Astrocyte (in vitro differentiated cells and primary cell): ENCODE results near the gene PAPOLB. TPM values are rescaled to one million over a fixed set of nuclear protein-coding genes. Genes with fewer than 3 reads are reported as not detected.

Experiments
- DNase-seq: peaks from one replicate; pipeline ENCODE4 v3.0.0-alpha.2; 2010; ENCODE audit warnings: low read depth
- FAIRE-seq: peaks from 2 replicates; lab custom pipeline; 2011; peaks lifted over from hg19 to GRCh38; lab: Jason Lieb, UNC
- H2AFZ ChIP-seq: 2 replicates; pipeline ENCODE4 v1.6.0; 2012; ENCODE audit warnings: low read depth, low read length, inconsistent platforms
- H3K27ac ChIP-seq: 2 replicates; pipeline ENCODE4 v1.5.1; 2011; ENCODE audit warnings: low read depth, low read length, inconsistent platforms
- H3K27me3 ChIP-seq: 2 replicates; pipeline ENCODE4 v1.6.0; 2011; ENCODE audit warnings: low read length, inconsistent platforms; ENCODE audit not compliant: insufficient read depth
- H3K36me3 ChIP-seq: 2 replicates; pipeline ENCODE4 v1.5.1; 2011; ENCODE audit warnings: low read length, inconsistent platforms; ENCODE audit not compliant: insufficient read depth
- H3K4me1 ChIP-seq: 2 replicates; pipeline ENCODE4 v1.5.1; 2011; ENCODE audit warnings: low read length, inconsistent platforms; ENCODE audit not compliant: insufficient read depth
- H3K4me2 ChIP-seq: 2 replicates; pipeline ENCODE4 v1.6.0; 2012; ENCODE audit warnings: low read length, inconsistent platforms
- H3K4me3 ChIP-seq: 2 replicates; pipeline ENCODE4 v1.5.1; 2011; ENCODE audit warnings: low read depth, mild to moderate bottlenecking, low read length, inconsistent platforms; ENCODE audit not compliant: insufficient read depth
- H3K79me2 ChIP-seq: 2 replicates; pipeline ENCODE4 v1.6.0; 2012; ENCODE audit warnings: mild to moderate bottlenecking, low read length, inconsistent platforms; ENCODE audit not compliant: insufficient read depth
- H3K9ac ChIP-seq: 2 replicates; pipeline ENCODE4 v1.6.0; 2012; ENCODE audit warnings: mild to moderate bottlenecking, low read length, inconsistent platforms
- H3K9me3 ChIP-seq: 2 replicates; pipeline ENCODE4 v1.5.1; 2012; ENCODE audit warnings: low read depth, mild to moderate bottlenecking, low read length, inconsistent platforms; ENCODE audit not compliant: insufficient read depth
- H4K20me1 ChIP-seq: 2 replicates; pipeline ENCODE4 v1.6.0; 2012; ENCODE audit warnings: low read length, inconsistent platforms; ENCODE audit not compliant: insufficient read depth
- H3K27ac Mint-ChIP-seq: one replicate; pipeline ENCODE4 v1.8.0; 2021; ENCODE audit warnings: mild to moderate bottlenecking, mixed read lengths; ENCODE audit not compliant: unreplicated experiment
- H3K27me3 Mint-ChIP-seq: one replicate; pipeline ENCODE4 v1.8.0; 2021; ENCODE audit warnings: low read depth, mixed read lengths; ENCODE audit not compliant: unreplicated experiment
- H3K36me3 Mint-ChIP-seq: one replicate; pipeline ENCODE4 v1.8.0; 2021; ENCODE audit warnings: low read depth, mixed read lengths; ENCODE audit not compliant: unreplicated experiment
- H3K4me1 Mint-ChIP-seq: one replicate; pipeline ENCODE4 v1.8.0; 2021; ENCODE audit warnings: low read depth, mixed read lengths; ENCODE audit not compliant: unreplicated experiment
- H3K4me3 Mint-ChIP-seq: one replicate; pipeline ENCODE4 v1.8.0; 2021; ENCODE audit warnings: mild to moderate bottlenecking, moderate library complexity, mixed read lengths; ENCODE audit not compliant: unreplicated experiment
- H3K9me3 Mint-ChIP-seq: one replicate; pipeline ENCODE4 v1.8.0; 2021; ENCODE audit warnings: mild to moderate bottlenecking, mixed read lengths; ENCODE audit not compliant: unreplicated experiment
- CTCF ChIP-seq: IDR thresholded peaks from 2 replicates; pipeline ENCODE4 v1.5.1; 2011; ENCODE audit warnings: low read depth, mild to moderate bottlenecking, inconsistent platforms, low read length, moderate library complexity; ENCODE audit not compliant: insufficient read depth
- EZH2 ChIP-seq: IDR thresholded peaks from 2 replicates; pipeline ENCODE4 v1.6.1; 2012; ENCODE audit warnings: mild to moderate bottlenecking, low read length, inconsistent platforms; ENCODE audit not compliant: insufficient read depth
- total RNA-seq: library from RNA; stranded (reverse); gene quantifications from 2 replicates; pipeline ENCODE4 v1.2.1, GENCODE V29; 2021

PAPOLB gene
- total RNA-seq, 1 donor from 2014 or later: not detected

- H3K36me3 ChIP-seq: no peaks in the 10 kb centered on the region
- H3K9me3 ChIP-seq: no peaks in the 10 kb centered on the region
- DNase-seq: no peak
- no peak for FAIRE-seq
- H3K27me3 ChIP-seq: no peaks in the 10 kb centered on the region
- H3K4me1 Mint-ChIP-seq: no peaks in the 10 kb centered on the region
- H3K4me2 ChIP-seq: no peak overlapping the region
- no peaks in the 10 kb centered on the region for H3K4me1 ChIP-seq
- TF ChIP-seq CTCF (no peak), EZH2 (no peak)
- peaks cover 2% of the 10 kb centered on the region for H3K9me3 Mint-ChIP-seq
- H4K20me1 ChIP-seq: no peaks in the 10 kb centered on the region
- no peak overlapping the region for H3K27ac ChIP-seq
- peaks cover 54% of the 10 kb centered on the region for H3K27me3 Mint-ChIP-seq
- no peak overlapping the region for H2AFZ ChIP-seq
- no peak overlapping the region for H3K4me3 ChIP-seq
- no peaks in the 10 kb centered on the region for H3K36me3 Mint-ChIP-seq
- no peak overlapping the region for H3K4me3 Mint-ChIP-seq
- H3K27ac Mint-ChIP-seq: no peak overlapping the region
- no peak overlapping the region for H3K9ac ChIP-seq
- H3K79me2 ChIP-seq: no peaks in the 10 kb centered on the region
Measured at GRCh38 chr7:4905171-4905570, 43.3 kb upstream of the PAPOLB start.

- Mint-ChIP-seq H3K9me3 (peaks cover 2% of the 10 kb centered on the region), H3K36me3 (no peaks in the 10 kb centered on the region), H3K4me3 (no peak overlapping the region), H3K27ac (no peak overlapping the region), H3K27me3 (peaks cover 55% of the 10 kb centered on the region), H3K4me1 (no peaks in the 10 kb centered on the region)
- Histone ChIP-seq H3K79me2 (no peaks in the 10 kb centered on the region), H4K20me1 (no peaks in the 10 kb centered on the region), H3K36me3 (no peaks in the 10 kb centered on the region), H3K9ac (no peak overlapping the region), H2AFZ (no peak overlapping the region), H3K27ac (no peak overlapping the region), H3K4me1 (no peaks in the 10 kb centered on the region), H3K27me3 (no peaks in the 10 kb centered on the region), H3K9me3 (no peaks in the 10 kb centered on the region), H3K4me3 (no peak overlapping the region), H3K4me2 (no peak overlapping the region)
- no peak for DNase-seq
- no peak for TF ChIP-seq CTCF
- no peak for TF ChIP-seq EZH2
- no peak for FAIRE-seq
Measured at GRCh38 chr7:4904346-4904745, 42.5 kb upstream of the PAPOLB start.

GRCh38 chr7:4895766-4896165 lies 33.9 kb upstream of the PAPOLB start:
- no peak overlapping the region for H3K4me3 Mint-ChIP-seq

More at GRCh38 chr7:4895766-4896165, 33.9 kb upstream of the PAPOLB start:
- DNase-seq: no peak
- peaks cover 2% of the 10 kb centered on the region for H3K27me3 ChIP-seq
- no peaks in the 10 kb centered on the region for H3K4me1 Mint-ChIP-seq
- peaks cover 18% of the 10 kb centered on the region for H3K27me3 Mint-ChIP-seq
- no peak overlapping the region for H3K27ac ChIP-seq
- TF ChIP-seq CTCF: no peak
- TF ChIP-seq EZH2: no peak
- no peak for FAIRE-seq
- H3K4me2 ChIP-seq: no peak overlapping the region
- peaks cover 3% of the 10 kb centered on the region for H3K36me3 Mint-ChIP-seq
- H2AFZ ChIP-seq: no peak overlapping the region
- H3K36me3 ChIP-seq: no peaks in the 10 kb centered on the region
- no peak overlapping the region for H3K9ac ChIP-seq
- H3K4me1 ChIP-seq: no peaks in the 10 kb centered on the region
- no peaks in the 10 kb centered on the region for H3K9me3 ChIP-seq
- no peaks in the 10 kb centered on the region for H3K79me2 ChIP-seq
- peaks cover 10% of the 10 kb centered on the region for H3K9me3 Mint-ChIP-seq
- no peak overlapping the region for H3K27ac Mint-ChIP-seq
- no peak overlapping the region for H3K4me3 ChIP-seq
- H4K20me1 ChIP-seq: no peaks in the 10 kb centered on the region
